A673 (cell line): ENCODE data around the gene EML6.

Experiments
- CTCF ChIP-seq: fragments of 300-800, 200-600 bp; sonication (generic); conservative IDR thresholded peaks from 2 replicates; pipeline ENCODE4 v1.5.1; 2017; ENCODE audit warnings: low read depth, mild to moderate bottlenecking, antibody characterized with exemption, low read length, moderate library complexity, mixed read lengths
- EZH2 ChIP-seq: fragments of 200-600 bp; sonication (generic); IDR thresholded peaks from 2 replicates; pipeline ENCODE4 v1.6.1; 2017; ENCODE audit warnings: borderline replicate concordance, low read depth, mild to moderate bottlenecking, mixed read lengths, antibody characterized with exemption, low read length; ENCODE audit not compliant: poor library complexity, severe bottlenecking

- TF ChIP-seq CTCF, result no peak
- no peak for TF ChIP-seq EZH2
Observed at GRCh38 chr2:54912893-54913292, 189.4 kb downstream of the EML6 start.
